ENCODE results near the gene ADAMTS8. TPM values are rescaled to one million over a fixed set of nuclear protein-coding genes. Genes with fewer than 3 reads are reported as not detected.

Gene ADAMTS8
- total RNA-seq, 4 donors from 2014 or later: under 0.01 to 0.17 TPM; not detected in 2

GRCh38 chr11:130451231-130452019 lies 23.0 kb upstream of the ADAMTS8 start:
- no peak for TF ChIP-seq CTCF (IDR thresholded peaks at IDR 0.05; ENCODE audit: low read depth)

DNA sequence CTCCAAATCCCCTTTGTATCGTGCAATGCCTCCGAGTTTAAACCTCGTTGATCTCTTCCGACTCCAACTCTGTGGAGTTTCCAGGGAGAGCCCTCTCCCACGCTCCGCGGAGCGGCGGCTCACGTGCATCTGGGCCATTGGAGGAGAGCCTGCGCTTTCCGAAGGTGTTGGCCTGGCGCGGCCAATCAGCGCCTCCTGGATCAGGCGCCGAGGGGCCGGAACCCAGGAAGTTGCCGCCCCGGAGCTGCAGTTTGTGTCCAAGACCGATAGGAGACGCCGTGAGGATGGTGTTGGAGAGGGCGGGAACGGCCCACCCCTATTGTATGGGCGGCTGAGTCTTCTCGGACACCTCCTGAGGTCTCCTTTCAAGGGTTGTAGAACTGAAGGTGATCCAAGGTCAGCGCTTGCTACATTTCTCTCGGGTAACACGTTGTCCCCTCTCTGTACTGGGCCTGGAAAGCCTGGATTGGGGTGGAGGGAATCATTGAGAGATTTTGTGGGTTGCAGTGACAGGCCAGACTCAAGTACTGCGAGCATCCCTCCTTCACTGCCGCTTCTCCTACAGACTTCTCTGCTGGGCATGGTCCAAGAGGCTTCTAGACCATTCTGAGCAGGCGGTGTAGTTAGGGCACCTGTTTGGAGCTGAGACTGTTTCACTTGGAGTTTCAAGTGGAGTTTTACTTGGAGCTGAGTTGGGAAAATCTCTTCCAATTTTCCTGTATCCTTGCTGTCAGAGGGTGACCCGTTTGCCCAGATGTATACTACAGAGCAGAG lies 21.8 kb upstream of the ADAMTS8 start:
- no peak for TF ChIP-seq CTCF (IDR thresholded peaks at IDR 0.05; ENCODE audit: low read depth)

DNA sequence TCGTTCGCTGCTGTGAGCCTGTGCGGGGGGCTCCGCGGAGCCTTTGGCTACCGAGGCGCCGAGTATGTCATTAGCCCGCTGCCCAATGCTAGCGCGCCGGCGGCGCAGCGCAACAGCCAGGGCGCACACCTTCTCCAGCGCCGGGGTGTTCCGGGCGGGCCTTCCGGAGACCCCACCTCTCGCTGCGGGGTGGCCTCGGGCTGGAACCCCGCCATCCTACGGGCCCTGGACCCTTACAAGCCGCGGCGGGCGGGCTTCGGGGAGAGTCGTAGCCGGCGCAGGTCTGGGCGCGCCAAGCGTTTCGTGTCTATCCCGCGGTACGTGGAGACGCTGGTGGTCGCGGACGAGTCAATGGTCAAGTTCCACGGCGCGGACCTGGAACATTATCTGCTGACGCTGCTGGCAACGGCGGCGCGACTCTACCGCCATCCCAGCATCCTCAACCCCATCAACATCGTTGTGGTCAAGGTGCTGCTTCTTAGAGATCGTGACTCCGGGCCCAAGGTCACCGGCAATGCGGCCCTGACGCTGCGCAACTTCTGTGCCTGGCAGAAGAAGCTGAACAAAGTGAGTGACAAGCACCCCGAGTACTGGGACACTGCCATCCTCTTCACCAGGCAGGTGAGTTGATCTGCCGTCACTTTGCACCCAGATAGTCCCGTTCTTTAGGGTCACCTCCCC lies 21.0 kb upstream of the ADAMTS8 start:
- no peak for TF ChIP-seq CTCF (IDR thresholded peaks at IDR 0.05; ENCODE audit: low read depth)

- TF ChIP-seq CTCF (IDR thresholded peaks at IDR 0.05; ENCODE audit: low read depth): no peak
These were observed 20.3 kb upstream of the ADAMTS8 start, which contains the start of gene ADAMTS15 for GRCh38 chr11:130448416-130449309. ADAMTS15 (plus strand) TSS chr11:130448645; CDS start chr11:130448974, 329 bp downstream.

- TF ChIP-seq CTCF (IDR thresholded peaks at IDR 0.05; ENCODE audit: low read depth): no peak
These were observed 19.6 kb upstream of the ADAMTS8 start for GRCh38 chr11:130448039-130448415.

DNA sequence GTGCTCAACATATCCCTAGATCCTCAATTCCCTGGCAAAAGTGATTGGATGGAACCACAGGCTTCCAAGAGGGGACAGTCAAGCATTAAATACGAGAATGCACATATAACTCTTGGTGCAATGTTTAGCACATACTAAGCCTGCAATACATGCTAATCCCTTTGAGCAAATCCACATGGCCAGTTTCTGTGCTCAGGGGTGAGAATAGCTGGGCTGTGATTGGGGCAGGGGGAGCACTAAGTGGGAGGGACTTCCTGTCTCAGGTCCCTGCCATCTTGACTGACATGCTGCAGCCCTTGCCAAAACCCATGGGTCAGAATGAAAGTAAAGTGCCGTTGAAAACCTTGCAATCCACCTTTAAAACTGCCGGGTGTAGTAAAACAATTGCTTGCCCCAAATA lies 17.4 kb upstream of the ADAMTS8 start:
- TF ChIP-seq CTCF (IDR thresholded peaks at IDR 0.05; ENCODE audit: low read depth): no peak
